ENCODE results near the gene TRERF1. TPM values are rescaled to one million over a fixed set of nuclear protein-coding genes. Genes with fewer than 3 reads are reported as not detected.

Gene TRERF1
- total and polyA plus RNA-seq, 2 of the 8 experiments (the other 6 are each of a cell fraction or from before 2014, with no cell fraction given), result 10.8 to 21.5 TPM

GRCh38 chr6:42452171-42453030 lies 675 bp upstream of the TRERF1 start:
- H4K5ac ChIP-seq (ENCODE audit: insufficient read length, low read depth, low read length), result peak overlapping the region; percentile 96
- H4K91ac ChIP-seq (replicated peaks; ENCODE audit: insufficient read length, low read length), result peak overlapping the region; percentile 99
- H3K27ac ChIP-seq (ENCODE audit: low read depth, low read length), result peak overlapping the region; percentile 89
- peak overlapping the region; percentile 72; the same call in 1 of the 2 replicates for H2BK12ac ChIP-seq (ENCODE audit: low read depth, low read length)
- no peaks in the 10 kb centered on the region for H3K36me3 ChIP-seq (ENCODE audit: control insufficient read depth in 2 of 4, insufficient read depth in 4 of 4, low read length in 3 of 4)
- 3% methylated on average over 47 of the region's 78 CpGs; no CpG with 5 or more reads in 1 of the 2 experiments for WGBS, 2 experiments (ENCODE audit: extremely low coverage in 1 of 2, insufficient coverage in 1 of 2, insufficient read length in 1 of 2, insufficient replicate concordance in 2 of 2, low coverage in 1 of 2, low lambda C conversion rate in 2 of 2, missing lambda C conversion rate in 1 of 2)
- peak overlapping the region; percentile 73 to 96 (median 94) for H3K4me3 ChIP-seq (ENCODE audit: extremely low read depth in 1 of 4, insufficient read depth in 2 of 4, low read depth in 3 of 4, low read length in 4 of 4)
- peak overlapping the region; percentile 73 for H2BK120ac ChIP-seq (replicated peaks; ENCODE audit: low read depth, low read length)
- DNase-seq (ENCODE audit: low read depth in 1 of 2, low spot score in 2 of 2) (peak in 1 of 2 experiments; percentile 85), FAIRE-seq (no peak)
- H2AK5ac ChIP-seq (ENCODE audit: low read depth, low read length), result peak overlapping the region; percentile 70; the same call in 1 of the 2 replicates
- H3K4me1 ChIP-seq (replicated peaks in 1 of 4; ENCODE audit: control insufficient read depth in 3 of 4, insufficient read depth in 4 of 4, low read length in 3 of 4), result peaks cover under 1 to 26% (median 14%) of the 10 kb centered on the region in 4 experiments; a peak in 6 of 7 replicates
- no peaks in the 10 kb centered on the region for H4K20me1 ChIP-seq (replicated peaks in 1 of 2; ENCODE audit: control insufficient read depth in 1 of 2, insufficient read depth in 2 of 2, low read length in 2 of 2)
- 0 out of 2 replicates have a peak overlapping the region, but pooled peaks have one; percentile 80 for H2BK20ac ChIP-seq (ENCODE audit: low read length)
- no peak overlapping the region for H3K23ac ChIP-seq (ENCODE audit: insufficient read length)
- no peak overlapping the region for H2AFZ ChIP-seq (ENCODE audit: low read length)
- H4K8ac ChIP-seq (ENCODE audit: extremely low read depth, insufficient read depth, low read length), result peak overlapping the region; percentile 90
- H3K56ac ChIP-seq (replicated peaks; ENCODE audit: insufficient read length, low read depth, low read length), result peak overlapping the region; percentile 89
- no peak overlapping the region for H3K14ac ChIP-seq (ENCODE audit: insufficient read length)
- peaks cover 32% of the 10 kb centered on the region for H3K23me2 ChIP-seq (ENCODE audit: low read depth, low read length)
- peak overlapping the region; percentile 98 for H2BK5ac ChIP-seq (ENCODE audit: low read depth, low read length)
- peak overlapping the region; percentile 100 for H3K18ac ChIP-seq (ENCODE audit: extremely low read depth, low read length)
- peak overlapping the region; percentile 73 for H3K4ac ChIP-seq (replicated peaks; ENCODE audit: insufficient read length, low read depth, low read length)
- H3K9ac ChIP-seq (replicated peaks in 1 of 4; ENCODE audit: extremely low read depth in 1 of 4, low read depth in 3 of 4, low read length in 3 of 4), result peak overlapping the region; percentile 38 to 82 (median 77)
- H3K9me3 ChIP-seq (ENCODE audit: insufficient read depth in 2 of 2, low read depth in 1 of 2, low read length in 1 of 2), result no peaks in the 10 kb centered on the region
- H3K4me2 ChIP-seq (ENCODE audit: insufficient read depth in 1 of 2, low read depth in 2 of 2, low read length in 2 of 2), result peak overlapping the region; percentile 91 to 98
- H3K27me3 ChIP-seq (replicated peaks in 1 of 4; ENCODE audit: control insufficient read depth in 3 of 4, extremely low read depth in 1 of 4, insufficient read depth in 3 of 4, low read length in 3 of 4), result no peaks in the 10 kb centered on the region; a peak in 1 of 7 replicates
- peak overlapping the region; percentile 94; the same call in 1 of the 2 replicates for H2BK15ac ChIP-seq (ENCODE audit: low read length)
- H3K79me1 ChIP-seq (ENCODE audit: low read depth, low read length), result peaks cover 6% of the 10 kb centered on the region; the same call in 1 of the 2 replicates
- ChIA-PET CTCF (ENCODE audit: partially characterized antibody) (interaction anchor here (0.6 to 3.2 kb wide), 5 partner anchors 10 to 210 kb away, joined by 3 to 16 read pairs (median 4); no protein-coding TSS in a partner anchor), POLR2A (ENCODE audit: partially characterized antibody) (interaction anchor here (0.6 to 7.2 kb wide), 16 partner anchors 11 to 416 kb away, joined by 3 to 88 read pairs (median 4); partner anchors contain the start of gene UBR2)
- peaks cover 23 to 35% of the 10 kb centered on the region in 2 experiments for H3K79me2 ChIP-seq (ENCODE audit: control insufficient read depth in 1 of 2, insufficient read depth in 2 of 2, low read length in 2 of 2)
- TF ChIP-seq TAF7 (optimal IDR thresholded peaks at IDR 0.05; ENCODE audit: borderline replicate concordance, low read depth, low read length) (no peak), NANOG (IDR thresholded peaks at IDR 0.05; ENCODE audit: insufficient read depth, low read depth, low read length, poor library complexity, severe bottlenecking) (peak; percentile 20), E2F6 (IDR thresholded peaks at IDR 0.05) (peak; percentile 29; the same call in 1 of the 2 replicates), EGR1 (IDR thresholded peaks at IDR 0.05; ENCODE audit: borderline replicate concordance, low read depth, low read length) (0 out of 2 replicates have a peak, but pooled peaks have one; percentile 26), SIN3A (conservative IDR thresholded peaks at IDR 0.05 in 1 of 2, IDR thresholded peaks at IDR 0.05 in 1 of 2; ENCODE audit: low read depth in 1 of 2, low read length in 2 of 2) (peak in 1 of 2 experiments; percentile 80; a peak in 1 of 4 replicates), POLR2AphosphoS5 (IDR thresholded peaks at IDR 0.05; ENCODE audit: low read depth, low read length) (peak; percentile 57; the same call in 1 of the 2 replicates), POLR2A (IDR thresholded peaks at IDR 0.05; ENCODE audit: control extremely low read depth in 1 of 2, low read depth in 2 of 2, low read length in 2 of 2) (peak in 1 of 2 experiments; percentile 25; a peak in 1 of 3 replicates), ASH2L (IDR thresholded peaks at IDR 0.05; ENCODE audit: low read length) (peak; percentile 62), TCF12 (IDR thresholded peaks at IDR 0.05; ENCODE audit: low read depth, low read length) (no peak), TBP (IDR thresholded peaks at IDR 0.05; ENCODE audit: low read depth, low read length) (0 out of 2 replicates have a peak, but pooled peaks have one; percentile 23)

Data from H1 (cell line).